Glutamatergic neuron (in vitro differentiated cells): ENCODE results near the gene DHX38. TPM values are rescaled to one million over a fixed set of nuclear protein-coding genes. Genes with fewer than 3 reads are reported as not detected.

Source experiments
- DNase-seq: peaks from one replicate; pipeline ENCODE4 v3.0.0; 2022
- H3K27ac Mint-ChIP-seq: one replicate; pipeline ENCODE4 v1.8.0; 2020; ENCODE audit warnings: mild to moderate bottlenecking, mixed read lengths, inconsistent platforms; ENCODE audit not compliant: unreplicated experiment
- H3K27me3 Mint-ChIP-seq: one replicate; pipeline ENCODE4 v1.8.0; 2020; ENCODE audit warnings: mild to moderate bottlenecking, moderate library complexity, mixed read lengths, inconsistent platforms; ENCODE audit not compliant: unreplicated experiment
- H3K36me3 Mint-ChIP-seq: one replicate; pipeline ENCODE4 v1.8.0; 2020; ENCODE audit warnings: mild to moderate bottlenecking, mixed read lengths, inconsistent platforms; ENCODE audit not compliant: unreplicated experiment
- H3K4me1 Mint-ChIP-seq: one replicate; pipeline ENCODE4 v1.8.0; 2020; ENCODE audit warnings: mild to moderate bottlenecking, low read depth, mixed read lengths, inconsistent platforms; ENCODE audit not compliant: unreplicated experiment
- H3K4me3 Mint-ChIP-seq: one replicate; pipeline ENCODE4 v1.8.0; 2020; ENCODE audit warnings: mild to moderate bottlenecking, mixed read lengths, inconsistent platforms; ENCODE audit not compliant: unreplicated experiment
- H3K9me3 Mint-ChIP-seq: one replicate; pipeline ENCODE4 v1.8.0; 2020; ENCODE audit warnings: mild to moderate bottlenecking, moderate library complexity, mixed read lengths, inconsistent platforms; ENCODE audit not compliant: unreplicated experiment
- total RNA-seq: library from RNA; stranded (reverse); fragmentation: NEBNext Ultra II Directional; extraction: Animal tissue kit (Norgen Biotek cat#: 25700); gene quantifications from one replicate; pipeline ENCODE4 v1.2.1, GENCODE V29; 2021; ENCODE audit not compliant: unreplicated experiment
- TF ChIP-seq, protein P1 (sequence below): fragments of 200-600 bp; sonication (generic); IDR thresholded peaks from one replicate; pipeline ENCODE4 v1.5.0; 2021; ENCODE audit not compliant: partially characterized antibody, unreplicated experiment

Gene DHX38
- total RNA-seq, 1 donor from 2014 or later: 86.5 TPM

DNA sequence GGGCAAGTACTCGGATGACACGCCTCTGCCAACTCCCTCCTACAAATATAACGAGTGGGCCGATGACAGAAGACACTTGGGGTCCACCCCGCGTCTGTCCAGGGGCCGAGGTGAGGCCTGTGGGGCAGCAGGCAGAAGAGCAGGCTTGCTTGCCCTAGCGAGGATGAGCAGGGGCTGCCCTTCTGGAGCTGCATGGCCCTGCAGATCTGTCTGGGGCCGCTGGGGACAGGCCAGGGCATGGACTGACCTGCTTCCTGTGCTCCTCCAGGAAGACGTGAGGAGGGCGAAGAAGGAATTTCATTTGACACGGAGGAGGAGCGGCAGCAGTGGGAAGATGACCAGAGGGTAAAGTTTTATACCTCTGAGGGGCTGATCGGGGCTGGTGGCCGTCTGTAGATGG lies 5.3 kb downstream of the DHX38 start:
- Mint-ChIP-seq H3K27me3 (no peaks in the 10 kb centered on the region), H3K9me3 (no peaks in the 10 kb centered on the region), H3K27ac (peak overlapping the region; percentile 53), H3K4me1 (peaks cover 7% of the 10 kb centered on the region), H3K4me3 (no peak overlapping the region), H3K36me3 (peaks cover 6% of the 10 kb centered on the region)
- TF ChIP-seq, protein P1, sequence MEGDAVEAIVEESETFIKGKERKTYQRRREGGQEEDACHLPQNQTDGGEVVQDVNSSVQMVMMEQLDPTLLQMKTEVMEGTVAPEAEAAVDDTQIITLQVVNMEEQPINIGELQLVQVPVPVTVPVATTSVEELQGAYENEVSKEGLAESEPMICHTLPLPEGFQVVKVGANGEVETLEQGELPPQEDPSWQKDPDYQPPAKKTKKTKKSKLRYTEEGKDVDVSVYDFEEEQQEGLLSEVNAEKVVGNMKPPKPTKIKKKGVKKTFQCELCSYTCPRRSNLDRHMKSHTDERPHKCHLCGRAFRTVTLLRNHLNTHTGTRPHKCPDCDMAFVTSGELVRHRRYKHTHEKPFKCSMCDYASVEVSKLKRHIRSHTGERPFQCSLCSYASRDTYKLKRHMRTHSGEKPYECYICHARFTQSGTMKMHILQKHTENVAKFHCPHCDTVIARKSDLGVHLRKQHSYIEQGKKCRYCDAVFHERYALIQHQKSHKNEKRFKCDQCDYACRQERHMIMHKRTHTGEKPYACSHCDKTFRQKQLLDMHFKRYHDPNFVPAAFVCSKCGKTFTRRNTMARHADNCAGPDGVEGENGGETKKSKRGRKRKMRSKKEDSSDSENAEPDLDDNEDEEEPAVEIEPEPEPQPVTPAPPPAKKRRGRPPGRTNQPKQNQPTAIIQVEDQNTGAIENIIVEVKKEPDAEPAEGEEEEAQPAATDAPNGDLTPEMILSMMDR: no peak
- no peak for DNase-seq

DNA sequence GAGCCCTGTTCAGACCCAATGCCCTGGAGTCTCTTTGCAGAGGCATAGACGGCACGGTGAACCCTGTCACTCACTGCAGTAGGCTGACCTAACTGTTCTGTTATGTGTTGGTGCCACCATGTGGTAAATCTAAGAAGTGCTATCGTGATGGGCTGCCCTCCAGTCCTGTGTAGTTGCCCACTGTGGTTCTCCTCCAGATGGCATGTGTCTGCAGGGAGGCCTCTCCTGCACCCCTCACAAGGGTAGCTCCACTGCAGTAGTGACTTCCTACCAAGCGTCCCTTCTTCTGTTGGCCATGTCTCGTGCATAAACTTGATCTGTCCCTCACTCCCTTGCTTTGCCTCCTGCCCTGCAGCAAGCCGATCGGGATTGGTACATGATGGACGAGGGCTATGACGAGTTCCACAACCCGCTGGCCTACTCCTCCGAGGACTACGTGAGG lies 5.8 kb downstream of the DHX38 start:
- H3K4me3 Mint-ChIP-seq: no peak overlapping the region
- peak; percentile 62 for DNase-seq
- no peaks in the 10 kb centered on the region for H3K9me3 Mint-ChIP-seq
- peaks cover 6% of the 10 kb centered on the region for H3K36me3 Mint-ChIP-seq
- TF ChIP-seq, protein P1: peak; percentile 58
- H3K27ac Mint-ChIP-seq: no peak overlapping the region
- H3K4me1 Mint-ChIP-seq: peaks cover 7% of the 10 kb centered on the region
- H3K27me3 Mint-ChIP-seq: no peaks in the 10 kb centered on the region

DNA sequence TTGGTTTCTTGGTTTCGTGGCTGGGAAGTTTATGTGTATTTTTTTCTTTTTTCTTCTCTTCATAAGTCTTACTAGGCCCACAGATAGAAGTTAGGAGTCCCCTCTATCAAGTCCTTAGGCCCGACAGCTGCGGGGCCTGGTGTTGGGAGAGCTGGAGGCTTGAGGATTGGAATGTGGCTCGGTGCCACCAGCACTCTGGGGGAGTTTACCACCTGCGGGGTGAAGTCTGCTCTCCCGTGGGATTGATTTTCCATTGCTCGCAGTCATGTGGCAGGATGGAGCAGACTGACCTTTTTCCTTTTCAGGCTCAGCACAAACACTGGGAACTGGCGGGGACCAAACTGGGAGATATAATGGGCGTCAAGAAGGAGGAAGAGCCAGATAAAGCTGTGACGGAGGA lies 7.5 kb downstream of the DHX38 start:
- Mint-ChIP-seq H3K9me3 (peaks cover 3% of the 10 kb centered on the region), H3K4me3 (no peak overlapping the region), H3K27me3 (no peaks in the 10 kb centered on the region), H3K36me3 (peaks cover 13% of the 10 kb centered on the region), H3K27ac (no peak overlapping the region), H3K4me1 (no peaks in the 10 kb centered on the region)
- TF ChIP-seq, protein P1: no peak
- no peak for DNase-seq

DNA sequence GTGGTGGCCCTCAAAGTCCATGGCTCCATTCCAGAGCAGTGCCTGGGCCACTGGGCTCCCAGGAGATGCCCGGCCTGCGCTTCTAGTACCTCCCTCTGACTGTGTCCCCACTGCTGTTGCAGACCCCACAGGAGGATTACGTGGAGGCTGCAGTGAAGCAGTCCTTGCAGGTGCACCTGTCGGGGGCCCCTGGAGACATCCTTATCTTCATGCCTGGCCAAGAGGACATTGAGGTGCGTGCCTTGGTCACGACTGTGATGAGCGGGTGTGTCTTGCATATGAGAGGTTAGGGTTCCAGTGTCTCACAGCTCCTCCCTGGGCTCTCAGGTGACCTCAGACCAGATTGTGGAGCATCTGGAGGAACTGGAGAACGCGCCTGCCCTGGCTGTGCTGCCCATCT lies 11.3 kb downstream of the DHX38 start:
- H3K4me1 Mint-ChIP-seq: no peaks in the 10 kb centered on the region
- no peak for DNase-seq
- H3K36me3 Mint-ChIP-seq: peaks cover 11% of the 10 kb centered on the region
- H3K27ac Mint-ChIP-seq: no peak overlapping the region
- no peak overlapping the region for H3K4me3 Mint-ChIP-seq
- H3K27me3 Mint-ChIP-seq: peaks cover 4% of the 10 kb centered on the region
- TF ChIP-seq, protein P1: no peak
- peaks cover 5% of the 10 kb centered on the region for H3K9me3 Mint-ChIP-seq

DNA sequence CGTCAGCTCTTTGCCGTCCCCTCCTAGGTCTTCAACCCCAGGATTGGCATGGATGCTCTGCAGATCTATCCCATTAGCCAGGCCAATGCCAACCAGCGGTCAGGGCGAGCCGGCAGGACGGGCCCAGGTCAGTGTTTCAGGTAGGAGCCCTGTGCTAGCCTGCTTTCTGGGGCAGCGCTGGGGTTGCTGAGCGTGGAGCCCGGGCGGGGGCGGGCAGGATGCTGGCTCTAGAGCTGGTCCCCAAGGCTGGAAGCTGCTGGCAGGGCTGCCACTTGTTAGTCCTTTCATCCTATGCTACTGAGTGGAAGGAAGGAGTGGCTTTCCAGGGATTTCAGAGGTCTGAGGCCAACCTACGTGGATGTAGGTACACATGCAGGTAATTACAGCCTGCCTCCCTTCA lies 12.3 kb downstream of the DHX38 start:
- DNase-seq: no peak
- H3K4me3 Mint-ChIP-seq: no peak overlapping the region
- peaks cover 12% of the 10 kb centered on the region for H3K36me3 Mint-ChIP-seq
- H3K9me3 Mint-ChIP-seq: peaks cover 5% of the 10 kb centered on the region
- TF ChIP-seq, protein P1: no peak
- no peak overlapping the region for H3K27ac Mint-ChIP-seq
- H3K27me3 Mint-ChIP-seq: peaks cover 4% of the 10 kb centered on the region
- H3K4me1 Mint-ChIP-seq: no peaks in the 10 kb centered on the region
